Left ventricle myocardium inferior (tissue), 1 donor: Measurements from ENCODE around the gene TMEM238. TPM values are rescaled to one million over a fixed set of nuclear protein-coding genes. Genes with fewer than 3 reads are reported as not detected.
"Not testable (repeated sequence)": the region's sequence is repeated elsewhere in the genome, so short reads cannot be mapped to it uniquely, and the experiment has no call there.

Experiments used
- DNase-seq: peaks from one replicate; pipeline ENCODE4 v3.0.0-alpha.2; 2020
- H3K27ac ChIP-seq: fragments of 200-600 bp; replicated peaks from 2 replicates; pipeline ENCODE4 v1.8.0; 2021
- H3K27me3 ChIP-seq: fragments of 200-600 bp; 2 replicates; pipeline ENCODE4 v1.8.0; 2021; ENCODE audit warnings: low read depth
- H3K36me3 ChIP-seq: fragments of 200-600 bp; 2 replicates; pipeline ENCODE4 v1.8.0; 2021
- H3K4me1 ChIP-seq: fragments of 200-600 bp; 2 replicates; pipeline ENCODE4 v1.8.0; 2021
- H3K4me3 ChIP-seq: fragments of 200-600 bp; 2 replicates; pipeline ENCODE4 v1.8.0; 2021; ENCODE audit warnings: mild to moderate bottlenecking, moderate library complexity
- H3K9me3 ChIP-seq: fragments of 200-600 bp; replicated peaks from 2 replicates; pipeline ENCODE4 v1.8.0; 2021
- intact Hi-C: fragments of 100-400 bp; cut with micrococcal nuclease; formaldehyde crosslinking; loops from one replicate; pipeline ENCODE4 v1.11.0; 2022
- total RNA-seq: library from RNA; stranded (reverse); fragmentation: NEBNext Ultra II Directional; extraction: Animal tissue kit (Norgen Biotek cat#: 25700); gene quantifications from one replicate; pipeline ENCODE4 v1.2.1, GENCODE V29; 2021
- TF ChIP-seq, protein P1 (sequence below): fragments of 200-600 bp; IDR thresholded peaks from 2 replicates; pipeline ENCODE4 v1.8.0; 2021; ENCODE audit warnings: antibody characterized with exemption, mild to moderate bottlenecking, borderline replicate concordance
- donor health status: DM: no; HTN: yes; CAD: no; lungs with severe emphysema.

Gene TMEM238
- total RNA-seq, 1 donor from 2014 or later = 0.69 TPM

DNA sequence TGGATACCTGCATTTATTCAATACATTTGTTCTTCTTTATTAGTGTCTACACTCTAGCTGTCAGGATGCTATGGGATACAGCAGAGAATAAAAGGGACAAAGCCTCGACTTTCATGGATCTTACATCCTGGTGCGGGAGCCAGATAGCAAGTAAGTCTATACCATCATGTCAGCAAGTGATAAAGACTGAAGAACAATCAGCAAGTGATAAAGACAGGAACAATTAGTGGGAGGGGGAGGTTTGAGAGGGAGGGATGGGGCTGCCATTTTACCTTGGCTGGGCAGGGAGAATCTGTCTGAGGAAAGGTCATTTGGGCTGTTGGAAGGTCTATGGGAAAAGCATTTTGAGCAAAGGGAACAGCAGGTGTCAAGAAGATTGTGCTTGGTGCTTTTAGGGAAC lies 26.1 kb upstream of the TMEM238 start:
- H3K36me3 ChIP-seq = peaks cover 7% of the 10 kb centered on the region
- no peak overlapping the region for H3K4me3 ChIP-seq
- no peaks in the 10 kb centered on the region for H3K27me3 ChIP-seq
- H3K9me3 ChIP-seq = no peaks in the 10 kb centered on the region
- TF ChIP-seq, protein P1, sequence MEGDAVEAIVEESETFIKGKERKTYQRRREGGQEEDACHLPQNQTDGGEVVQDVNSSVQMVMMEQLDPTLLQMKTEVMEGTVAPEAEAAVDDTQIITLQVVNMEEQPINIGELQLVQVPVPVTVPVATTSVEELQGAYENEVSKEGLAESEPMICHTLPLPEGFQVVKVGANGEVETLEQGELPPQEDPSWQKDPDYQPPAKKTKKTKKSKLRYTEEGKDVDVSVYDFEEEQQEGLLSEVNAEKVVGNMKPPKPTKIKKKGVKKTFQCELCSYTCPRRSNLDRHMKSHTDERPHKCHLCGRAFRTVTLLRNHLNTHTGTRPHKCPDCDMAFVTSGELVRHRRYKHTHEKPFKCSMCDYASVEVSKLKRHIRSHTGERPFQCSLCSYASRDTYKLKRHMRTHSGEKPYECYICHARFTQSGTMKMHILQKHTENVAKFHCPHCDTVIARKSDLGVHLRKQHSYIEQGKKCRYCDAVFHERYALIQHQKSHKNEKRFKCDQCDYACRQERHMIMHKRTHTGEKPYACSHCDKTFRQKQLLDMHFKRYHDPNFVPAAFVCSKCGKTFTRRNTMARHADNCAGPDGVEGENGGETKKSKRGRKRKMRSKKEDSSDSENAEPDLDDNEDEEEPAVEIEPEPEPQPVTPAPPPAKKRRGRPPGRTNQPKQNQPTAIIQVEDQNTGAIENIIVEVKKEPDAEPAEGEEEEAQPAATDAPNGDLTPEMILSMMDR = no peak
- H3K27ac ChIP-seq = no peak overlapping the region
- no peak for DNase-seq
- H3K4me1 ChIP-seq = peaks cover 21% of the 10 kb centered on the region
- intact Hi-C loops = no loop called here

DNA sequence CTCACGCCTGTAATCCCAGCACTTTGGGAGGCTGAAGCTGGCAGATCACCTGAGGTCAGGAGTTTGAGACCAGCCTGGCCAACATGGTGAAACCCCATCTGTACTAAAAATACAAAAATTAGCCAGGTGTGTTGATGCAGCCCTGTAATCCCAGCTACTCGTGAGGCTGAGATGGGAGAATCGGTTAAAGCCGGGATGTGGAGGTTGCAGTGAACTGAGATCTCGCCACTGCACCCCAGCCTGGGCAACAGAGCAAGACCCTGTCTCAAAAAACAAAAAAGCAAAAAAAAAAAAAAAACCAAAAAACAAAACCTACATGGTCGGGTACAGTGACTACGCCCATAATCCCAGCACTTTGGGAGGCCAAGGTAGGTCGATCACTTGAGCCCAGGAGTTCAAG lies 25.1 kb upstream of the TMEM238 start:
- H3K9me3 ChIP-seq, intact Hi-C loops, H3K4me3 ChIP-seq, H3K27me3 ChIP-seq, DNase-seq, H3K36me3 ChIP-seq, H3K27ac ChIP-seq: not testable (repeated sequence)
- H3K4me1 ChIP-seq = peaks cover 21% of the 10 kb centered on the region

DNA sequence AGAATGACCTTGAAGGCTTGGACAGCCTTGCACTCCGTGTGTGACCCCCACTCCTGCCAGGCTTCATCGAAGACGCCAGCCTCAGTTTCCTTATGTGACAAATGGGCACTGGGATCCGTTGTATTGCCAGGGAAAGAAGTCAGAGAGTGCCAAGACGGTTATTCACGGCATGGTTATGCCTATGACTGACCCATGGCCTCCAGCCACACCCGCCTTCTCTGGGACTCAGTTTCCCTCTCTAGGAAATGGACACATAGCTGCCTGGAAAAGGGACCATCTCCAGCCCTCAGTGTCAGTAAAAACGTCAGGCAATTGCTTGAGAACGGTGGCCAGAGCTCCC lies 24.4 kb upstream of the TMEM238 start:
- Histone ChIP-seq H3K27ac (peak overlapping the region; percentile 97), H3K9me3 (no peaks in the 10 kb centered on the region), H3K4me1 (peaks cover 21% of the 10 kb centered on the region), H3K4me3 (peak overlapping the region; percentile 98), H3K36me3 (peaks cover 14% of the 10 kb centered on the region), H3K27me3 (no peaks in the 10 kb centered on the region)
- TF ChIP-seq, protein P1 = no peak
- no peak for DNase-seq
- intact Hi-C loops = no loop called here

DNA sequence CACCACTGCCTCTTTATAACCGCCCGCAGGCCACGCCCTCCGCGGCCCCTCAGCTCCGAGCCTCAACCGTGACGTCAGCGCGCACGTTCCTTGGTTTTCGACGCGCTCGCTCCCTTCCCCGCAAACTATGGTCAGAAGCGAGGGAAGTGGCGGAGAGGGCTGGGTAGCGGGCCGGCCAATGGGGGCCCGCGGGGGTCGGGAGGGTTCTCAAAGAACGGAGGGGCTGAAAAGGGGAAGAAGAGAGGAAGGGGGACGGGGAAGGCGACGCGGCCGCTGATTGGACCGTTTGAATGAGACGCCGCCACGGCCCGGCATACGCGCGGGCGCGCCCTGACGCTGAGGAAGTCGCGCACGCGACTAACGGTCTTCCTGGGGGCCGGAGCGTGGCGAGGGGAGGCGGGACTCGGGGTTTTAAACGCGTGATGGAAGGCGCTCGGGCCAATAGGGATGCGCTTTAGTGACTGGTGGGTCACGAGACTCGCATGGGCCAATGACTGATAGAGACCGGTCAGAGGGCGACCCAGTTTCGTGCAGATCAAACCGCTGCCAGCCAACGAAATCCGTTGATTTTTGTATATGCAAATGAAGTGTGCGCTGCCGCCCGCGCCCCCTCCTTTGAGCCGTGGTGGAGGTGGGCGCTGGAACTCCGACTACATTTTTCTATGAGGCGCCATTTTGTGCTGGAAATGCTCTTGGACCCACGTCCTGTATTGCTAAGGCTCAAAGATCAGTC lies 23.9 kb upstream of the TMEM238 start:
- Histone ChIP-seq H3K4me1 (peaks cover 21% of the 10 kb centered on the region), H3K9me3 (no peaks in the 10 kb centered on the region), H3K4me3 (peak overlapping the region; percentile 98), H3K27ac (peak overlapping the region; percentile 97), H3K36me3 (peaks cover 19% of the 10 kb centered on the region), H3K27me3 (no peaks in the 10 kb centered on the region)
- intact Hi-C loops = no loop called here
- peak; percentile 99 for DNase-seq
- TF ChIP-seq, protein P1 = no peak

DNA sequence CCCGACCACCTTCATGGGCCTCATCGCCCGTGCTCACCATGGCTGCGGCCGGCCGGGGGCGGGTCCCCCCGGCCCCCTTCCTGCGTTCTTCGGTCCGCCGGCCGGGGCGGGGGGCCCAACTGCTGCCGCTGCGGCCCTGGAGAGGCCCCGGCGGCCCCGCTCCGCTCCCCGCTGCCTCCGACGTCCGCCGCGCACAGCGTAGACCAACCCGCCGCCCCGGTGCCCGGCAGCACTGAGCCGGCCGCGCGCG lies 23.4 kb upstream of the TMEM238 start, which contains the start of gene UBE2S:
UBE2S (minus strand) TSS at position 239 of the 250 bp plus-strand sequence; CDS start at position 40, 199 bp downstream.
- Histone ChIP-seq H3K4me1 (peaks cover 21% of the 10 kb centered on the region), H3K4me3 (peak within 1 kb of the TSS; percentile 98), H3K27ac (peak within 1 kb of the TSS; percentile 97), H3K36me3 (peaks cover 24% of the 10 kb centered on the region)
- TF ChIP-seq, protein P1 = peak; percentile 14
- H3K27me3 ChIP-seq, H3K9me3 ChIP-seq, intact Hi-C loops, DNase-seq: not testable (repeated sequence)

DNA sequence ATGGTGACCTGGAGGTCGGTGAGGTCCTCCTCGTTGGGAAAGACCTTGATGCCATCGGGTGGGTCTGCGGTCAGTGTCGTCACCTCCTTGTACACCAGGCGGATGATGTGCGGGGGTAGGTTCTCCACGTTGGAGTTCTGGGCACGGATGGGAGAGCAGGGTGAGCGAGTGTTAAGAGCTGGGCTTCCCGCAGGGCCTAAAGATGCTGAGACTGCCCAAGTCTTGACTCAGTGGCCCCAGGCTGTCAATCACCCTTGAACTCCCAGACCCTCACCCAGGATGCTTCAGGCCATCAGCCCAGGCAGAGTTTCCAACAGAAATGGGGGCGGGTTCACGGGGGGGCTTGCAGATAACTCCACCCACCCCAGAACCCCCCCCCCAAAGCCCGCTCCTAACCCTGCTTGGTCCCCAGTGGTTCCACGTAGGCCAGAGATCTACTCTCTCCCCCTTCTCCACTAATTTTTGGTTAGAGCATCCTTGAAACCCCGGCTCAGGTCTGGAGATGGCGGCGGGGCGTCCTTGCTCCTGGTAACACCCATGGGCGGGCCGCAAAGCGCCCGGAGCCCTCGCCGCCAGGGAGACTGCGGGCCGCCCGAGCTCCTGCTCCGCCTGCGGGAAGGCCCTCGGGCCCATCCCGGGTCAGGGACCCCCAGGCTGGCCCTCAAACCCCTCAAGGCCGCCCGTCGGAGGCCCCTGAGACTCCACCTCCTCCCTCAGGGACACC lies 22.9 kb upstream of the TMEM238 start:
- DNase-seq = peak; percentile 34

More for the DNA sequence above, 22.9 kb upstream of the TMEM238 start:
- no peaks in the 10 kb centered on the region for H3K27me3 ChIP-seq
- H3K27ac ChIP-seq = peak overlapping the region; percentile 97
- H3K4me1 ChIP-seq = peaks cover 21% of the 10 kb centered on the region
- TF ChIP-seq, protein P1 = no peak
- H3K9me3 ChIP-seq = no peaks in the 10 kb centered on the region
- peak overlapping the region; percentile 98 for H3K4me3 ChIP-seq
- peaks cover 29% of the 10 kb centered on the region for H3K36me3 ChIP-seq
- intact Hi-C loops = no loop called here
